Loucy (cell line): Measurements from ENCODE around the gene LCE4A.

Source experiments
- H2AFZ ChIP-seq: fragments of 200-600 bp; sonication (generic); 2 replicates; pipeline ENCODE4 v1.6.0; 2016; ENCODE audit warnings: antibody characterized with exemption, mild to moderate bottlenecking, low read length, moderate library complexity
- H3F3A ChIP-seq: fragments of 200-600 bp; 2 replicates; pipeline ENCODE4 v1.6.0; 2016; ENCODE audit warnings: antibody characterized with exemption, low read depth, mild to moderate bottlenecking
- H3K27me3 ChIP-seq: fragments of 200-600 bp; sonication (generic); 2 replicates; pipeline ENCODE4 v1.6.1; 2014; ENCODE audit warnings: low read length, mild to moderate bottlenecking; ENCODE audit not compliant: insufficient read depth, poor library complexity, severe bottlenecking
- H3K36me3 ChIP-seq: fragments of 200-600 bp; sonication (generic); 2 replicates; pipeline ENCODE4 v1.6.1; 2016; ENCODE audit warnings: low read length; ENCODE audit not compliant: insufficient read depth
- H3K4me1 ChIP-seq: fragments of 200-600 bp; sonication (generic); 2 replicates; pipeline ENCODE4 v1.5.1; 2014; ENCODE audit warnings: low read length, mild to moderate bottlenecking; ENCODE audit not compliant: insufficient read depth, poor library complexity, severe bottlenecking
- H3K4me2 ChIP-seq: fragments of 200-600 bp; sonication (generic); 2 replicates; pipeline ENCODE4 v1.6.0; 2014; ENCODE audit warnings: antibody characterized with exemption, low read length, low read depth, mild to moderate bottlenecking; ENCODE audit not compliant: poor library complexity, severe bottlenecking
- H3K4me3 ChIP-seq: fragments of 200-600 bp; sonication (generic); 2 replicates; pipeline ENCODE4 v1.5.1; 2014; ENCODE audit warnings: low read length, mild to moderate bottlenecking, mixed read lengths; ENCODE audit not compliant: poor library complexity, severe bottlenecking
- H3K79me2 ChIP-seq: fragments of 200-600 bp; sonication (generic); 2 replicates; pipeline ENCODE4 v1.6.1; 2014; ENCODE audit warnings: low read length; ENCODE audit not compliant: insufficient read depth
- H3K9ac ChIP-seq: fragments of 200-600 bp; sonication (generic); 2 replicates; pipeline ENCODE4 v1.6.0; 2014; ENCODE audit warnings: mild to moderate bottlenecking, low read depth, low read length, moderate library complexity; ENCODE audit not compliant: poor library complexity, severe bottlenecking
- H3K9me2 ChIP-seq: fragments of 200-600 bp; sonication (generic); replicated peaks from 2 replicates; pipeline ENCODE4 v1.6.1; 2016; ENCODE audit warnings: low read depth, low read length, mixed read lengths
- H3K9me3 ChIP-seq: fragments of 200-600 bp; sonication (generic); 2 replicates; pipeline ENCODE4 v1.6.1; 2014; ENCODE audit warnings: mild to moderate bottlenecking, antibody characterized with exemption, low read length, low read depth; ENCODE audit not compliant: insufficient read depth
- H4K20me1 ChIP-seq: fragments of 200-600 bp; sonication (generic); 2 replicates; pipeline ENCODE4 v1.6.0; 2014; ENCODE audit warnings: antibody characterized with exemption, low read length, mild to moderate bottlenecking; ENCODE audit not compliant: insufficient read depth, poor library complexity, severe bottlenecking
- EZH2phosphoT487 ChIP-seq: fragments of 200-600 bp; IDR thresholded peaks from 2 replicates; pipeline ENCODE4 v1.6.1; 2018; ENCODE audit warnings: antibody characterized with exemption, mild to moderate bottlenecking, moderate library complexity, borderline replicate concordance
- TF ChIP-seq, protein P1 (sequence below): fragments of 200-600 bp; sonication (generic); conservative IDR thresholded peaks from 2 replicates; pipeline ENCODE4 v1.5.1; 2014; ENCODE audit warnings: mild to moderate bottlenecking, antibody characterized with exemption, low read length

LCE4A gene

DNA sequence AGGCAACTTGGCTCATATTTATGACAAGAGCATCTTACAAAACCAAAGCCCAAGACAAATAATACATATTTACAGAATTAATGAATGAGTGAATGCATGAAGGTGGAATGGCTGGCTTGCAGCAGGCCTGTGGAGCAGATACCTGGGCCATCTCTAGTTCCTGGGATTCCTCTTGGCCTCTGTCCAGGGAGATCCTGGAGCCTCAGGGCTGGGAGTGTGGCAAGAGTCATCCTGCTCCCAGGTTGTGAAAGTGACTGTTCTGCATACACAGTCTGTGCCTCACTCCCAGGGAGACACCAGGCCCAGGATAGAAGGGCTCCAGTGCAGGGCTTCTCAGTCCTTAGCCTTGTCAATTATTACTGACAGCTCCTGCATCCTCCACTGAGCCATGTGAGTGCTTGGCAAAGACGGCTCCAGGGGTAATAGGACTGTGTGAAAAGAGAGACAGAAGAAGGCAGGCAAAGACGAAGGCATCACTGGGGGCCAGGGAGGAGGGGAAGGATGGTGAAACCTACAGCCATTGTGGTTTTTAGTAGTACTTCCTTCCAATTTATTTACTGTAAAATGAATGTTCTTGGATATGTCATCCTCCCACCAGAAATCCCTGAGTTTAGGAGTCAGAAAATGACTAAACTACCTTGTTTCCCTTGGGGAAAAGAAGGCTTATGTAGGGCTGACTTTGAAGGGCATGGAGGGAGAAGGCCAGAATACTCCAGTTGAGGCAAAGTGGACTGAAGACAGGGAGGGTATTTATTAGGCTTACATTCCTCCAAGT lies 35.6 kb downstream of the LCE4A start:
- Histone ChIP-seq H3F3A (no peaks in the 10 kb centered on the region), H3K36me3 (no peaks in the 10 kb centered on the region), H3K79me2 (no peaks in the 10 kb centered on the region), H4K20me1 (no peaks in the 10 kb centered on the region), H3K27me3 (no peaks in the 10 kb centered on the region), H3K9me3 (no peaks in the 10 kb centered on the region), H3K4me2 (no peak overlapping the region), H3K9ac (no peak overlapping the region), H3K9me2 (no peaks in the 10 kb centered on the region), H2AFZ (no peak overlapping the region), H3K4me3 (no peak overlapping the region), H3K4me1 (no peaks in the 10 kb centered on the region)
- no peak for TF ChIP-seq EZH2phosphoT487
- TF ChIP-seq, protein P1, sequence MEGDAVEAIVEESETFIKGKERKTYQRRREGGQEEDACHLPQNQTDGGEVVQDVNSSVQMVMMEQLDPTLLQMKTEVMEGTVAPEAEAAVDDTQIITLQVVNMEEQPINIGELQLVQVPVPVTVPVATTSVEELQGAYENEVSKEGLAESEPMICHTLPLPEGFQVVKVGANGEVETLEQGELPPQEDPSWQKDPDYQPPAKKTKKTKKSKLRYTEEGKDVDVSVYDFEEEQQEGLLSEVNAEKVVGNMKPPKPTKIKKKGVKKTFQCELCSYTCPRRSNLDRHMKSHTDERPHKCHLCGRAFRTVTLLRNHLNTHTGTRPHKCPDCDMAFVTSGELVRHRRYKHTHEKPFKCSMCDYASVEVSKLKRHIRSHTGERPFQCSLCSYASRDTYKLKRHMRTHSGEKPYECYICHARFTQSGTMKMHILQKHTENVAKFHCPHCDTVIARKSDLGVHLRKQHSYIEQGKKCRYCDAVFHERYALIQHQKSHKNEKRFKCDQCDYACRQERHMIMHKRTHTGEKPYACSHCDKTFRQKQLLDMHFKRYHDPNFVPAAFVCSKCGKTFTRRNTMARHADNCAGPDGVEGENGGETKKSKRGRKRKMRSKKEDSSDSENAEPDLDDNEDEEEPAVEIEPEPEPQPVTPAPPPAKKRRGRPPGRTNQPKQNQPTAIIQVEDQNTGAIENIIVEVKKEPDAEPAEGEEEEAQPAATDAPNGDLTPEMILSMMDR, result no peak

DNA sequence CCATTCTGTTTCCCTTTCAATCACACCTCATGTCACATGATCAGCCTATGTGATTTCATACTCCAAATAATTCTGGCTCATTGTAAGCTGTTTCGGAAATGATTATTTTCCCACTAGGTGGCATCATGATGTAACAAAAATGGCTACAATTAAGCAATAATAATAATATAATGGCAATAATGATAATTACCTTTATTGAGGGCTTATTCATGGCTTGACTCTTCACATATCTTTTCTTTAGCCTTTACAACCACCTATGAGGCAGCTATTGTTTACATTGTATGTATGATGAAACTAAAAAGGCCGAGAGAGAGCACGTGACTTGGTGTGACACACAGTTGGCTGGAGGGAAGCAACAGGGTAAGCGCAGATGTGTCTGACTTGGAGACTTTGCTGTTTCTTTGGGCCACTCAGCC lies 37.3 kb downstream of the LCE4A start:
- Histone ChIP-seq H3K9me3 (no peaks in the 10 kb centered on the region), H3K4me3 (no peak overlapping the region), H3K4me2 (no peak overlapping the region), H3K9me2 (no peaks in the 10 kb centered on the region), H3K9ac (no peak overlapping the region), H3K4me1 (no peaks in the 10 kb centered on the region), H4K20me1 (no peaks in the 10 kb centered on the region), H2AFZ (no peak overlapping the region), H3K27me3 (no peaks in the 10 kb centered on the region), H3F3A (no peaks in the 10 kb centered on the region), H3K79me2 (no peaks in the 10 kb centered on the region), H3K36me3 (no peaks in the 10 kb centered on the region)
- TF ChIP-seq, protein P1, result peak; percentile 42
- TF ChIP-seq EZH2phosphoT487, result no peak

DNA sequence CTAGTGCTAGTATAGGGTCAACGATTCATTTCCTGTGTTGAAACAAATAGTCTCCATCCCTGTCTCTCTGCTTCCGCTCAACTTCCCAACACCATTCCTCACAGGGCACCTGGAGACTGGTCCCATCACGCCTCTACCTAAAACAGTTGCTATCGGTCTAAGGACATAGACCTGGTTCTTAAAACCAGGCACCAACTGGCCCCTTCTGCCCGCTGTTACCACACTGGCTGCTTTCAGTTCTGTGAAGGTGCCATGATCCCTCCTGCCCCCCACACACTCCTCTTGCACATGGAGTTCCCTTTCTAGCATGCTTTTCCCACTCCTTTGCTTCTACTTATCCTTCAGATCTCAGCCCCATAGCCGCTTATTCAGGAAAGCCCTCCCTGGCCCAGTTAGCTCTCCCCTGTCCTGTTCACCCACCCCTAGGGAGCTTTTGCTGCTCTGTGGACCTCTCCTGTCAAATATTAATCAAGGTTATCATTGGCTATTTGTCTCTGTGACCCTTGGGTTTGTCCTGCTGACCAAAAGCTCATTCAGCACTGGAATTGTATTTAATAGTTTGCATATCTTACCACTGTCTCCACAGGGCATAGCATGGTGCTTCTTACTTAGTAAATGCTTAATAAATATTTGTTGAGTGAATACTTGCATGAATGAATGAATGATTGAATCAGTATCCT lies 37.9 kb downstream of the LCE4A start:
- Histone ChIP-seq H3K9me2 (no peaks in the 10 kb centered on the region), H3K4me1 (no peaks in the 10 kb centered on the region), H3F3A (no peaks in the 10 kb centered on the region), H3K4me3 (no peak overlapping the region), H3K4me2 (no peak overlapping the region), H3K27me3 (no peaks in the 10 kb centered on the region), H3K36me3 (no peaks in the 10 kb centered on the region), H2AFZ (no peak overlapping the region), H4K20me1 (no peaks in the 10 kb centered on the region), H3K9me3 (no peaks in the 10 kb centered on the region), H3K9ac (no peak overlapping the region), H3K79me2 (no peaks in the 10 kb centered on the region)
- TF ChIP-seq, protein P1, result no peak
- TF ChIP-seq EZH2phosphoT487, result no peak
